ENCODE measurements around the gene HRC.
"Not testable (repeated sequence)": the region's sequence is repeated elsewhere in the genome, so short reads cannot be mapped to it uniquely, and the experiment has no call there.

The HRC gene, protein sequence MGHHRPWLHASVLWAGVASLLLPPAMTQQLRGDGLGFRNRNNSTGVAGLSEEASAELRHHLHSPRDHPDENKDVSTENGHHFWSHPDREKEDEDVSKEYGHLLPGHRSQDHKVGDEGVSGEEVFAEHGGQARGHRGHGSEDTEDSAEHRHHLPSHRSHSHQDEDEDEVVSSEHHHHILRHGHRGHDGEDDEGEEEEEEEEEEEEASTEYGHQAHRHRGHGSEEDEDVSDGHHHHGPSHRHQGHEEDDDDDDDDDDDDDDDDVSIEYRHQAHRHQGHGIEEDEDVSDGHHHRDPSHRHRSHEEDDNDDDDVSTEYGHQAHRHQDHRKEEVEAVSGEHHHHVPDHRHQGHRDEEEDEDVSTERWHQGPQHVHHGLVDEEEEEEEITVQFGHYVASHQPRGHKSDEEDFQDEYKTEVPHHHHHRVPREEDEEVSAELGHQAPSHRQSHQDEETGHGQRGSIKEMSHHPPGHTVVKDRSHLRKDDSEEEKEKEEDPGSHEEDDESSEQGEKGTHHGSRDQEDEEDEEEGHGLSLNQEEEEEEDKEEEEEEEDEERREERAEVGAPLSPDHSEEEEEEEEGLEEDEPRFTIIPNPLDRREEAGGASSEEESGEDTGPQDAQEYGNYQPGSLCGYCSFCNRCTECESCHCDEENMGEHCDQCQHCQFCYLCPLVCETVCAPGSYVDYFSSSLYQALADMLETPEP

DNA sequence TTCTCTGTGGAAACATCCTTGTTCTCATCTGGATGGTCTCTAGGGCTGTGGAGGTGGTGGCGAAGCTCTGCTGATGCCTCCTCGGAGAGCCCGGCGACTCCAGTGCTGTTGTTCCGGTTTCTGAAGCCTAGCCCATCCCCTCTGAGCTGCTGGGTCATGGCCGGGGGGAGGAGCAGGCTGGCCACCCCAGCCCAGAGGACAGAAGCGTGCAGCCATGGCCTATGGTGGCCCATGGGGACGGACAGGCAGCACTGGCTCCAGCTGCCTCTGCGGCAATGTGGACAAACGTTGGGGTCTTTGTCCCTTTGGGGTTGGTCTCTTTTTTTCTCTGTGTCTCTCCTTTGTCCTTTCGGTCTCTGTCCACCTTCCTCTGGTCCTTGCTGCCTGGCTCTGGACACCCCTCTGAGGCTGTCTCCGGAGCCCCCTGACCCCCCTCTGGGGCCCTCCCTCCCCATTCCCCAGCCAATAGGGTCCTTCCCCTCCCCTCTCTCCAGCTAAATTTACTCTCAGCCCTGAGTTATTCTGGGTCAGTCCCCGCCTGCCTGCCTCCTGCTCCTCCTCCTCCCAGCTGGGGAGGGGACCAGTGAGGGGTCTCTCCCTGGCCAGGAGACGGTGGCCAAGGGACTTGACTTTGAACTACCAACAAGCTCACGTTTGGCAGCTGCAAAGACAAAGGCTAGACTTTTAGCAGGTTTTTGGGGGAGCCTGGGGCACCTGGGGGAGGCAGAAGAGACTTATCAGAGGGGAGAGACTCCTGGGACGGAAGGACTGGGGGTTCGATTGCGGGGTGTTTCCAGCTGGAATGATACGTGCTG is at the start of gene HRC:
Gene HRC (minus strand): TSS at position 392 of the 815 bp plus-strand sequence. CDS start 159 bp downstream, at position 233.
- H3K27me3 Mint-ChIP-seq = peaks cover 81% of the 10 kb centered on the region
- peaks cover 4% of the 10 kb centered on the region for H3K9me3 Mint-ChIP-seq
- no peak within 1 kb of the TSS for H3K4me3 Mint-ChIP-seq
- no peaks in the 10 kb centered on the region for H3K36me3 Mint-ChIP-seq (ENCODE audit: low read depth)
- peaks cover 16% of the 10 kb centered on the region for H3K4me1 Mint-ChIP-seq (ENCODE audit: low read depth)
- no peak within 1 kb of the TSS for H3K27ac Mint-ChIP-seq
- no peak for DNase-seq

- H3K36me3 Mint-ChIP-seq (ENCODE audit: low read depth) = no peaks in the 10 kb centered on the region
- no peak overlapping the region for H3K27ac Mint-ChIP-seq
- no peak overlapping the region for H3K4me3 Mint-ChIP-seq
- no peaks in the 10 kb centered on the region for H3K9me3 Mint-ChIP-seq
- no peaks in the 10 kb centered on the region for H3K4me1 Mint-ChIP-seq (ENCODE audit: low read depth)
- peaks cover 3% of the 10 kb centered on the region for H3K27me3 Mint-ChIP-seq
- no peak for DNase-seq
Observed at GRCh38 chr19:49201042-49201441, 45.8 kb upstream of the HRC start.

GRCh38 chr19:49200238-49200862 is 45.2 kb upstream of the HRC start:
- Mint-ChIP-seq H3K27me3 (peaks cover 3% of the 10 kb centered on the region), H3K4me3 (no peak overlapping the region), H3K27ac (no peak overlapping the region), H3K9me3 (no peaks in the 10 kb centered on the region), H3K36me3 (ENCODE audit: low read depth) (no peaks in the 10 kb centered on the region), H3K4me1 (ENCODE audit: low read depth) (no peaks in the 10 kb centered on the region)
- DNase-seq = peak; percentile 41

GRCh38 chr19:49196527-49197240 is 41.5 kb upstream of the HRC start:
- H3K4me1 Mint-ChIP-seq (ENCODE audit: low read depth) = no peaks in the 10 kb centered on the region
- no peaks in the 10 kb centered on the region for H3K9me3 Mint-ChIP-seq
- H3K27ac Mint-ChIP-seq = no peak overlapping the region
- no peaks in the 10 kb centered on the region for H3K27me3 Mint-ChIP-seq
- no peak overlapping the region for H3K4me3 Mint-ChIP-seq
- no peaks in the 10 kb centered on the region for H3K36me3 Mint-ChIP-seq (ENCODE audit: low read depth)
- DNase-seq = no peak

- peaks cover 6% of the 10 kb centered on the region for H3K4me1 Mint-ChIP-seq (ENCODE audit: low read depth)
- no peaks in the 10 kb centered on the region for H3K27me3 Mint-ChIP-seq
- no peaks in the 10 kb centered on the region for H3K36me3 Mint-ChIP-seq (ENCODE audit: low read depth)
- no peak for DNase-seq
- no peak overlapping the region for H3K27ac Mint-ChIP-seq
- no peak overlapping the region for H3K4me3 Mint-ChIP-seq
- peaks cover 2% of the 10 kb centered on the region for H3K9me3 Mint-ChIP-seq
Observed at GRCh38 chr19:49194408-49194807, 39.2 kb upstream of the HRC start.

- DNase-seq = no peak
- Mint-ChIP-seq H3K27me3 (no peaks in the 10 kb centered on the region), H3K4me3 (no peak overlapping the region), H3K9me3 (peaks cover 2% of the 10 kb centered on the region), H3K27ac (no peak overlapping the region), H3K4me1 (ENCODE audit: low read depth) (peaks cover 7% of the 10 kb centered on the region), H3K36me3 (ENCODE audit: low read depth) (no peaks in the 10 kb centered on the region)
Observed at GRCh38 chr19:49193822-49194394, 38.7 kb upstream of the HRC start.

- no peak for DNase-seq
- Mint-ChIP-seq H3K36me3 (ENCODE audit: low read depth) (no peaks in the 10 kb centered on the region), H3K27me3 (no peaks in the 10 kb centered on the region), H3K9me3 (peaks cover 2% of the 10 kb centered on the region), H3K27ac (no peak overlapping the region), H3K4me1 (ENCODE audit: low read depth) (peaks cover 7% of the 10 kb centered on the region), H3K4me3 (no peak overlapping the region)
Observed at GRCh38 chr19:49190781-49191180, 35.6 kb upstream of the HRC start.

DNA sequence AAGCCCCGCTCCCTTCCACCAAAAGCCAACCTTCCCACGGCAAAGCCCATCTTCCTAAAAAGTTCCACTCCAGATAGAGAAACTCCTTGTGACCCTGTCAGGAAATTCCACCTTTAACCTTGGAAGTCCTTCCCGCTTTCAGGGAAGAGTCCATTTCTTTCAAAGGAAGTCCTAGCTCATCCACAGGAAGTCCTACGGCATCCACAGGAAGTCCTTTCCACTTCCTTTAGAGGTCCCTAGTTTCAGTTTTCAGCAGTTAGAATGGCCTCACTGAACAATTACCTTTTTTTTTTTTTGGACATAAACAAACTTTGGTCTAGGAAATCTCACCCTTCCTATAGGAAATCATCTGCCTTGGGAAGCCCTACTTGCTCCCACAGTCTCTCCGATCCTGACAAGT is 34.1 kb upstream of the HRC start:
- Mint-ChIP-seq H3K27me3 (no peaks in the 10 kb centered on the region), H3K4me1 (ENCODE audit: low read depth) (peaks cover 7% of the 10 kb centered on the region), H3K9me3 (peaks cover 2% of the 10 kb centered on the region), H3K36me3 (ENCODE audit: low read depth) (no peaks in the 10 kb centered on the region), H3K27ac (no peak overlapping the region), H3K4me3 (no peak overlapping the region)
- DNase-seq = no peak

- Mint-ChIP-seq H3K9me3 (peaks cover 6% of the 10 kb centered on the region), H3K4me1 (ENCODE audit: low read depth) (peaks cover 7% of the 10 kb centered on the region), H3K4me3 (no peak overlapping the region), H3K27ac (no peak overlapping the region), H3K27me3 (no peaks in the 10 kb centered on the region), H3K36me3 (ENCODE audit: low read depth) (peaks cover 3% of the 10 kb centered on the region)
- DNase-seq = no peak
Observed at GRCh38 chr19:49188626-49189200, 33.5 kb upstream of the HRC start.

DNA sequence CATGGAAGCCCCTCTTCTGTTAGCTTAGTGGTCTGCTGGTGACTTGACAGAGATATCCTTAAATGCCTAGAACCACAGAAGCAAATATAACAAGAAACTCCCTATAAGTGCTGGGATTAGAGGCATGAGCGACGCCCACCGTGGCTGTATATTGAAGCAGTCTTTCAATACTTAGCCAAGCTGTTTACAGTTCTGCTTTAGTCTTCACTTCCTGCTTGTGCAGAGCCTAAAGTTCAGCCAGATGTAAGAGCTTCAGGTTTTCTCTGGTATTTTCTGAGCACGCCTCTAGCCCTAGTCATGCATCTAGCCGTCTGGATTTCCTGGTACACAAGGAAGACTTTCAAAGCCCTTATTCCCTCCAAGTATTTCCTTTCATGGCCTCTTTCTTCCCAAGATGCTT is 30.9 kb upstream of the HRC start:
- peaks cover 7% of the 10 kb centered on the region for H3K4me1 Mint-ChIP-seq (ENCODE audit: low read depth)
- no peak for DNase-seq
- H3K9me3 Mint-ChIP-seq = peaks cover 6% of the 10 kb centered on the region
- H3K27ac Mint-ChIP-seq = no peak overlapping the region
- H3K4me3 Mint-ChIP-seq = no peak overlapping the region
- peaks cover 3% of the 10 kb centered on the region for H3K36me3 Mint-ChIP-seq (ENCODE audit: low read depth)
- H3K27me3 Mint-ChIP-seq = no peaks in the 10 kb centered on the region

DNA sequence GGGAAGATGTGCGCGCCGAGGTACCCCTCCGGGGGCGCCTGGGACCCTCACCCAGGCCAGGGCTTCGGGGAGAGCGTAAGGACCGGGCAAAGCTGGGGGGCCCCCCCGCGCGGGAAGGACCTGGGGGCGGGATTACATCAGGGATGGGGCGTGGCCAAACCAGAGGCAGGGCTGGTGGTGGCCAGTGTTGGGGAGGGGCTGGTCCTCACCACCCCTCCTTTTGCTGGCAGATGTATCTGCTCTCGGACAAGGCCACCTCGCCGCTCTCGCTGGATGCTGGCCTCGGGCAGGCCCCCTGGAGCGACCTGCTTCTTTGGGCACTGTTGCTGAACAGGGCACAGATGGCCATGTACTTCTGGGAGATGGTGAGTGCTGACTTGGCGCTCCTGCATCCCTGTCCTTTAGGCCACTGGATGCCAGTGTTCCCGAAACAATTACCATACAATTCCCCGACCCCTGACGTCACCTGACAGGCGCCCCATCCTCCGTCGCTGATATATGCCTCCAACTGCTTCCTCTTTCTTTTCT is 27.7 kb upstream of the HRC start:
- no peak overlapping the region for H3K4me3 Mint-ChIP-seq
- H3K27me3 Mint-ChIP-seq = no peaks in the 10 kb centered on the region
- H3K4me1 Mint-ChIP-seq (ENCODE audit: low read depth) = no peaks in the 10 kb centered on the region
- H3K36me3 Mint-ChIP-seq (ENCODE audit: low read depth) = peaks cover 3% of the 10 kb centered on the region
- no peak overlapping the region for H3K27ac Mint-ChIP-seq
- no peak for DNase-seq
- peaks cover 4% of the 10 kb centered on the region for H3K9me3 Mint-ChIP-seq

DNA sequence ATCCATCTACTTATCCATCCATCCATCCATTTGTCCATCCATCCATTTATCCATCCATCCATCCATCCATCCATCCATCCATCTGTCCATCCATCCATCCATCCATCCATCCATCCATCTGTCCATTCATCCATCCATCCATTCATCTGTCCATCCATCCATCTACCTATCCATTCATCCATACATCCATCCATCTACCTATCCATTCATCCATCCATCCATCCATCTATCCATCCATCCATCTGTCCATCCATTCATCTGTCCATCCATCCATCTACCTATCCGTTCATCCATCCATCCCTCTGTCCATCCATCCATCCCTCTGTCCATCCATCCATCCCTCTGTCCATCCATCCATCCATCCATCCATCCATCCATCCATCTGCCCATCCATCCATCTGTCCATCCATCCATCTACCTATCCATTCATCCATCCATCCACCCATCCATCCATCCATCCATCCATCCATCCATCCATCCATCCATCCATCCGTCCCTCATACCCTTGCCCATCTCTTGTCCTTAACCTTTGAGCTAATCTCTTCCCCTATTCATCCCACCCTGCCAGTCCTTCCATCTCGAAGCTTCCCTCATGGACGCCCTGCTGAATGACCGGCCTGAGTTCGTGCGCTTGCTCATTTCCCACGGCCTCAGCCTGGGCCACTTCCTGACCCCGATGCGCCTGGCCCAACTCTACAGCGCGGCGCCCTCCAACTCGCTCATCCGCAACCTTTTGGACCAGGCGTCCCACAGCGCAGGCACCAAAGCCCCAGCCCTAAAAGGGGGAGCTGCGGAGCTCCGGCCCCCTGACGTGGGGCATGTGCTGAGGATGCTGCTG is 27.0 kb upstream of the HRC start:
- not testable (repeated sequence) for H3K4me3 Mint-ChIP-seq; H3K9me3 Mint-ChIP-seq; H3K36me3 Mint-ChIP-seq (ENCODE audit: low read depth); H3K4me1 Mint-ChIP-seq (ENCODE audit: low read depth); H3K27me3 Mint-ChIP-seq; DNase-seq; H3K27ac Mint-ChIP-seq

Measured in activated T-cell treated with anti-CD3 and anti-CD28 coated beads, Interleukin-2, amount 50 U/mL, for 24 hours (primary cell).